GM18870 (cell line): Measurements from ENCODE around the gene OR10D3.
A peak's percentile ranks its signal among the peaks of the same experiment; 100 is the strongest.
"Not testable (repeated sequence)": the region's sequence is repeated elsewhere in the genome, so short reads cannot be mapped to it uniquely, and the experiment has no call there.

Source experiments
- ATAC-seq: cut with Tn5 transposase; IDR thresholded peaks from one replicate; pipeline ENCODE4 v1.9.1; 2021; ENCODE audit warnings: moderate library complexity; ENCODE audit not compliant: unreplicated experiment

The OR10D3 gene, protein sequence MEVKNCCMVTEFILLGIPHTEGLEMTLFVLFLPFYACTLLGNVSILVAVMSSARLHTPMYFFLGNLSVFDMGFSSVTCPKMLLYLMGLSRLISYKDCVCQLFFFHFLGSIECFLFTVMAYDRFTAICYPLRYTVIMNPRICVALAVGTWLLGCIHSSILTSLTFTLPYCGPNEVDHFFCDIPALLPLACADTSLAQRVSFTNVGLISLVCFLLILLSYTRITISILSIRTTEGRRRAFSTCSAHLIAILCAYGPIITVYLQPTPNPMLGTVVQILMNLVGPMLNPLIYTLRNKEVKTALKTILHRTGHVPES

DNA sequence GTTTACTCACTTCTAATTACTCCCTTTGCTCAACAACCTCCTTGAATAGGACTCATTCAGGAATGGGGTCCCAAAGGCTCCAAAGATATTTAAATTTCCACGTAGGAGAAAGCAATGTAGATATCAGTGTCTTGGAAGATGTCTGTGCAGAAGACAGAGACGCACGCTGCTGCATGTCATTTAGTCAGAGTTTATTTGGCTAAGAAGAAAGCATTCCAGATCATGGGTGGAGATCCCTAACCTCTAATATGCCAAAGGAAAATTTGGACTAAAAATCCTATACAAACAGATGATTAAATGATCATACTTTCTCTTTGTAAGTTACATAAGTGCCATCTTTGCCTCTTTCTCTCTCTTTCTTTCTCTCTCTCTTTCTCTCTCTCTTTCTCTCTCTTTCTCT is at the start of gene OR10D3:
TSS of gene OR10D3 (plus strand) at position 278 of the 400 bp plus-strand sequence. CDS start 1,925 bp downstream, outside the sequence.
- ATAC-seq, result no peak

DNA sequence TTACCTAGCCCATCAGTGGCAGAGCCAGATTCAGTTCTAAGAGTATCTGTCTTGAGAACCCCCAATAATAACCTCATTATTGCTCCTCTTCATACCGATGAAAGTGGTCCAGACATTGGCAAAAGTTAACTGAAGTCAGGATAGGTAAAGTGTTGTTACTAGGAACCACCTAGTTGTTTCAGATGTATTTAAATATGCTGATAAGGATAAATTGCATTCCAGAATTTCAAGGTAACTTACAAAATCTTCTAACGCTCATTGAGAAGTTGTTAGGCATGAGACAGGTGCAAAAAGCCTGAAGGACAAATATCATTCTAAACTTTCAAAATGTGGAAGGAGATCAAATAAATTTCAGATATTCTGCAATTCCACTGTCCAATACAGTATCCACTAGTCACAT is 40.1 kb upstream of the OR10D3 start:
- ATAC-seq, result no peak

DNA sequence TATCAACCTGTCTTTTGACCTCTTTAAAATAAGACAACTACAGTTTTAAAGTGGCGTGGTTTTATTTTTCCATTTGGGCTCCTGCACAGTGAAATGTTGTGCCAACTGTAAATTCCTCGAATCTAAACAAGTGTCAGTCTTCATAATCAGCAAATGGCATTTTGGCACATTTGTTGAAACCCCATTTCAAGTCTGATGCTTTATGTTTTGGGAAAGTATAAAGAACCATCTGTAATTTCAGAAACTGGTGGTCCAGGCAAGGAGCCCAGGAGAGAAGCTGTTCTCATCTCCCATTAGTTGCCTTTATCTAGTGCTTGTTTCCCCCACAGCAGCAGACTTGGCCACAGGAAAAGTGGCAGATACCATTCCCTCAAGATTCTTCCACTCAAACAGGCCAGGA is 35.2 kb upstream of the OR10D3 start:
- no peak for ATAC-seq

DNA sequence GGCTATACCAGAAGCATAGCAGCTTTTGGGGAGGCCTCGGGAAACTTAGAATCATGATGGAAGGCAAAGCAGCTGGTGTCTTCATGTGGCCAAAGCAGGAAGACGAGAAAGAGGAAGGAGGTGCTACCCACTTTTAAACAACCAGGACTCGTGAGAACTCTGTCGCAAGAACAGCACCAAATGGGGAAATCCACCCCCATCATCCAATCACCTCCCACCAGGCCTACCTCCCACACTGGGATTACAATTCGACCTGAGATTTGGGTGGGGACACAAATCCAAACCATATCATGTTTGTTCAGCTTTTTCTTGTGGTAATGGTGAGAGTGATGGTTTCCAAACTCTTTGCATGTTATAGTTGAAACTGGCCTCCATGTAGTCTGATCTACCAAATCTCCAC is 32.5 kb upstream of the OR10D3 start:
- ATAC-seq, result no peak

DNA sequence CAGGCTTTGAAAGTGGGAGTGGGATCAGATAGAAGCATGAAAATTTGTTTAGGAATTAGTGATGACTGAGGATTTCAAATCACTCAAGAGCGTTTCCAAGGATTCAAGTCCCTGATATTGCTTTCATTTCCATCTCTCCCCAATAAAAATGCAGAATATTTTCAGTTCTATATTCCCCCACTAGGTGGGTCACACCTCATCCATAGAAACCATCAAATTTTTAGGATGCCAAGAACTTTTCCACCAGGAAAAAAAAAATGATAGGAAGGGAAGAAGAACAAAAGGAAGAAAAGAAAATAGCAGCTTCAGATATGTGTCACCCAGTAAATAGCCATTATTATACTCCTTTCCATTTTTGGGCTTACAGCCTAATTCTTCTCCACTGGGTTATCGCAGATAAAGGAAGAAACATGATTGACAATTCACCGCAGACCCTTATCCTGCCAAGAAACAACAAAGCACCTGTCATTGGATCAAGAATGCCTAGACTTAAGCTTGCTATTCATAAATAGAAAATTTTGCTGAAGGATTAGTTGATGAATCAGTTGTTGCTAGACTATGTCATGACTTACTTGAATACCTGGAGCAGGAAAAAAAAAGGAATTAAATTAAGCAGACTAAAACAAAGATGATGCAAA is 30.3 kb upstream of the OR10D3 start:
- ATAC-seq, result no peak

DNA sequence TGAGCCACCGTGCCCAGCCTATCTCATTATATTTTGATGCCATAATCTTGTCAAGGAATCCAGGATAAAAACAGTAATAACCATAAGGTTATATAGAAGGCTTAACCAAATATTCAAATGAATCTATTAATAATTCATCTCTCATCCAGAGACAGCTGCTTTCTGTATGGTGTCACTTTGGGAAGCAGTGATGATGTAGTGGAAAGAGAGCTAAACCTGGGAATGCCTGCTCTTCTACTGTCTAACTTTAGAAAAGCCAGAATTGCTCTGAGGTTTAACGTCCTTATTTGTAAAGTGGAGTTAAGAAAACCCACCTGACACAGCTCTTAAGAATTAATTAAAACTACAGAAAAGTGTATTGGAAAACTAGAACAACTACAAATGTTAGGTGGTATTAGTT is 29.3 kb upstream of the OR10D3 start:
- ATAC-seq, result no peak

DNA sequence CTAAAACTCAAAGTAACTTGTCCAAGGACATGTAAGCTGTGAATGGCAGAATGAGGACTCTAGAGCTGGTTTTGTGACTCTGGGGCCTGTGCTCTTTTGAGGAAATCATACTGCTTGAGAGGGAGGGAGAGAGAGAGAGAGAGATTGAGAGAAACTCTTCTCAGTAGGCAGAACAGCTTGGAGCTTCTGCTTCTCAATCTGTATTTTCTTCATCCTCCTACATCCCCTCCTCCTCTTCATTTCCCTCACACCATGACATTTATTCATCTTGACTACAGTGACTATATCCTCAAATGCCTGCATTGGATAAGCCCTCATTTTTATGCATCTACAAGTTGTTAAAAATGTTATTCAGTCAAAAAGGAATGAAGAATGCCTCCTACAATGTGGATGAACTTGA is 23.7 kb upstream of the OR10D3 start:
- no peak for ATAC-seq

DNA sequence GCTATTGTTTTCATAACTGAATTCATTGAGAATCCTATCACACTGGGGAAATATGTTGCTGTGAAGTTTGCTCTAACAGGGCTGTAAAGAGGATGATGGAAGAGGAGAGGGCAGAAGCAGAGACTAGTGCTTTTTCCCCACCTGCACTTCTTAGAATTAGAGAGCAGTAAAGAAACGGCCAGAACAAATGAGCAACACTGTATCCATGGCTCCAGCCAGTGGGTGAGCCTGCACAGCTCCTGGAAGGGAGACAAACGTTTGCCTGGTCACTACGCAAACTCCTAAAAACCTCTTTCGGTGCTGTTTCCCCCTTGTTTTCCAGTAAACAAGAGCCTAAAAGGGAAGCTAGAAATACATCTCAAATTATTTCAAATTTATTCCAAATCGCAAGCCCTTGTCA is 22.2 kb upstream of the OR10D3 start:
- ATAC-seq, result no peak

DNA sequence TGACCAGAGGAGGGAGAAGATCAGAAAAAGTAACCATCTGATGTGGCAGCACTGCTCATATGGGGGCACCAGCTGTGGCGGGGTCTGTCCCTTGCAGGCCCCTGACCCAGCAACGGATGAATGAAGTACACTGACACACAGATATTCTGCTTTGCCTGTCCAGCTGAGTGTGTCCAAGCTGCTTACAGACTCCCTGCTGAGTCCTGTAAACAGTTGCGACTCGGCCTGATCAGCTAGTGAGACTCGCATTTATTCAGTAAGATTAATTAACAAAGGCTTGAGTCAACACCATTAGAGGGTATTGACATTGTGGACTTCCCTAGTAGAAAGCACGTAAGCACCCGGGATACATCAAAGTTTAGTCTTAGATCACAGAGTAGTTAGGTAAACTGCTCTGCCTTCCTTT is 15.3 kb upstream of the OR10D3 start:
- no peak for ATAC-seq

DNA sequence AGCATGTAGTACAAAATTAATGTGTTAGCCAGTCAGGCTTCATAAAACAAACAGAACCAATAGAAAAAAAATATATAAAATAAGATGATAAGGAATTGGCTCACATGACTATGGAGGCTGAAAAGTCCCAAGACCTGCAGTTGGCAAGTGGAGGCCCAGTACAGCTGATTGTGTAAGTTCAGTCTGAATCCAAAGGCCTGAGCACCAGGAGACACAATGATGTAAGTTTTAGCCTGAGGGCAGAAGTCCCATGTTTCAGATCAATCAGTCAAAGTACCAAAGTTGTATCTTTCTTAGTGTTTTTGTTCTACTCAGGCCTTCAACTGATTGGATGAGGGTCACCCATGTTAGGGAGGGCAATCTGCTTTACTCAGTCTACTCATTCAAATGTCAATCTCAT is 14.3 kb upstream of the OR10D3 start:
- ATAC-seq, result no peak

DNA sequence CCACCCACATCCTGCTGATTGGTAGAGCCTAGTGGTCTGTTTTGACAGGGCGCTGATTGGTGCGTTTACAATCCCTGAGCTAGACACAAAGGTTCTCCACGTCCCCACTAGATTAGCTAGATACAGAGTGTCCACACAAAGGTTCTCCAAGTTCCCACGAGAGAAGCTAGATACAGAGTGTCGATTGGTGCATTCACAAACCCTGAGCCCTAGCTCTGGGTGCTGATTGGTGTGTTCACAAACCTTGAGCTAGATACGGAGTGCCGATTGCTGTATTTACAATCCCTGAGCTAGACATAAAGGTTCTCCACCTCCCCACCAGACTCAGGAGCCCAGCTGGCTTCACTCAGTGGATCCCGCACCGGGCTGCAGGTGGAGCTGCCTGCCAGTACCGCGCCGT is 12.8 kb upstream of the OR10D3 start:
- not testable (repeated sequence) for ATAC-seq

DNA sequence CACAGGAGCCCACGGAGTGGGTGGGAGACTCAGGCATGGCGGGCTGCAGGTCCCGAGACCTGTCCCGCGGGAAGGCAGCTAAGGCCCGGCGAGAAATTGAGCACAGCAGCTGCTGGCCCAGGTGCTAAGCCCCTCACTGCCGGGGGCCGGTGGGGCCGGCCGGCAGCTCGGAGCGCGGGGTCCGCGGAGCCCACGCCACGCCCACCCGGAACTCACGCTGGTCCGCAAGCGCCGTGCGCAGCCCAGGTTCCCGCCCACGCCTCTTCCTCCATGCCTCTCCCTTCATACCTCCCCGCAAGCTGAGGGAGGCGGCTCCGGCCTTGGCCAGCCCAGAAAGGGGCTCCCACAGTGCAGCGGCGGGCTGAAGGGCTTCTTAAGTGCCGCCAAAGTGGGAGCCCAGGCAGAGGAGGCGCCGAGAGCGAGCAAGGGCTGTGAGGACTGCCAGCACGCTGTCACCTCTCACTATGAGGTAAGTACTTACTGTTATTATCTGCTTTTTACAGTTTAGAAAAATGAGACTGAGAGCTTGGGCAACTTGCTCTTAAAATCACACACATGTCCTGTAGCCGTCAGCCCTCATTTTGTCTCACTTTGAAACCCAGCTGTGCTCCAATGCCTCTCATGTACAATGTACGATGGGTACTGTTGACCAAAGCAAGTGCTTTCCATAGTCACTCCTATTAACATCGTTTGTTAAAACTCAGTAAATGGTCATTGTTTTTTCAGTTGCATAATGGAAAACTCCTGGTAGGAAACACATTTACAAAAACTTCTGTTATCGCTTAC is 12.2 kb upstream of the OR10D3 start:
- ATAC-seq, result no peak

DNA sequence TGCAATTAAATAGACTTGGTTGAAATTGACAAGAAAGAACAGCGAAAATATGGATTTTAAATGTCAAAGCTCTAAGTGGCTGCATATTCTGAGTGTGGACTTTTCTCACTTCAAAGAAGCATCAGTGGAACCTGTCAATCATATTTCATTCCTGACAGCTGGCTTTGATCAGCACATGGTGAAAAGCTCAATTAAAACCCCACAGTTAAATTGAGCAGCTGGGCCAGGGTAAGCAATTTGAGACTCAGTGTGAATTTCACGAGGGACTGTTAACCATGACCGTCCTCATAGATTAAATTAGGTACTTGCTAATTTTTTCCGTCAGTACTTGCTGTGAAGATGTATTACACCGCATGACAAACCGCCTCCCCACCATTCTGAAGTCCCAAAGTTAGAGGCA is 11.0 kb upstream of the OR10D3 start:
- no peak for ATAC-seq

DNA sequence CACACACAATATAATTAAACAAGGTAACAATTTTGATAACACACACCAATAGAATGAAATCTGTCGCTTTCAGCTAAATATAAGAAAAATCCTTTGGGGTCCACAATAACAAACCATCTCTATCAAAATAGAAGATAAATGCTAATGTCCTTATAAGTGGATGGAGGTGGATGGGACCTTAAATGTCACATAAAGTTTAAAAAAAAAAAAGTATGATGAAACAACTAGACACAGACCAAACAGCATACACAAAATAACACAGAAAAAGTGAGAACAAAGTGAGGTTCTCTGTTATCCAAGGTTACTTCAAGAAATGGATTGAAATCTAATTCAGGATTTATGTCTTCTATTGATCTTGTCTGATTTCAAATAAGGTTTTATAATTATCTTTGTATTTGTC is 10.5 kb upstream of the OR10D3 start:
- no peak for ATAC-seq

DNA sequence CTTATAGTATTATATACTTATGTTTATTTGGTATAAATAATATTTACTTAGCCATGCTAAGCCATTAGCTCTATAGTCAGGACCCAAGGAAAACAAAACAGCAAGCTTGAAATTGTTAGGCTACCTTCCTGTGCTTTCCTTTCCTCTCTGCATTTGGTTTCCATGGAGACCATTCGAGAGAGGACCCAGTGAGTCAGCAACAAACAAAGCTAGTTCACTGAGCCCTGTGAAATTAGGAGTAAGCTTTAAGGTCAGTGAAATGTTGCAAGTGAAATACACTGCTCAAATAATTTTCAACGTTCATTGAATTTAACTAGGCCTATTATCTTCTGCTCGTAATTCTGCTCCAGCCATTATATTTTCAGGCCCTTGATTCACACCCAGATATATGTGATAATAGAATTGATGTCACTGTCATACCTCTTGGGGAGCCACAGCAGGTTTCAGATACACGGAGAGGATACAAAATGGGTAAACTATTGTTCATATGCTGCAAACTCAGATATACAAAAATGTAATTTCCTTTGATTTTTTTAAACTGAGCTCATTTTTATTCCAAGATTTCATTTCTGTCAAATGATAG is 9.1 kb upstream of the OR10D3 start:
- no peak for ATAC-seq

DNA sequence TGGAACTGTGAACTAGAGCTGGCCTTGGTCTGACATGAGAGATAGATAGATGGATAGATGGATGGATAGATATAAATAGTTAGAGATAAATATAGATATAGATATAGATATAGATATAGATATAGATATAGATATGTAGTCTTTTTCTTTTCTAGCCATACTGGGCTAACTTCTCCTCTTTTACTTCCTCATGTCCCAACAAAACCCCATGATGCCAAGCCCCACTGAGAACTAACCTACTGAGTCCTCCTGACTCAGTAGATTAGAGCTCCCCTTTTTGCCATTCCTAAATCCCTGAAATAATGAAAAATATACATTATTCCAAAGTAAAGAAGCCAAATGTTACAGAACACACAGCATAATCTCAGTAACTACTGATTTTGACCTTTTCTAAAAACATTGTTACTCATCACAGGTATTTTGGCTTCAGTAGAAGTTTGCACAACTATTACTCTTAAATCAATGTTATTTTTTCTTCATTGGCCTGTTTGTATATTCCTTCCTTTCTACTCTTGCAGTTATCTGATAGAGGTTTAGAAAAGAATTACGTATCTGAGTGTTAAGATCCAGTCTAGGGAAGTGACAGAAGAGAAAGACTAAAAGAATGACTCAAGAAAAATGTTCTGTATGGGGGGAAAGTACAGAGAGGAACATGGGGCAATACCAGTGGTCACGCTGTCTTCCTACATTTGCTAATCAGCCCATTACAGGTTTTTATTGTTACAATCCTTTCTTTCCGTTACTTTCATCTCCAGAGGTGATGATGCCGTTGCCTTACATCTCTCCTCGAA is 6.0 kb upstream of the OR10D3 start:
- no peak for ATAC-seq

DNA sequence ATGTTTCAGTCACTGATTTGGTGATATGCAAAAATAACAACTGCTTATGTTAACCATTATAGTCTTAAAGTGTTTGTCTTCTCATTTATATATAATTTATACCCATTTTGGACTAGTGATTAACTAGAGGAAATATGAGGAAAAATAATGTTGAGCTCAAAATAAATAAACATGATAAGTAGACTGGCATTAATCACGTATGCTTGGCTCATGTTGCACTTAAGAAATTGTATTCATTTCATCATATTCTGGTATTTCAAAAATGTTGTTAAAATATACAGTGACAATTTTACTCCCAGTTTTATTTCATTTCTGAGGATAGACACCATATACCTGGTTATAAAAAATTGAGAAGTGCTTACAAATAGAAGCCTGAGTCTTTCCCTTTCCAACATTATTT is 3.8 kb upstream of the OR10D3 start:
- ATAC-seq, result no peak

DNA sequence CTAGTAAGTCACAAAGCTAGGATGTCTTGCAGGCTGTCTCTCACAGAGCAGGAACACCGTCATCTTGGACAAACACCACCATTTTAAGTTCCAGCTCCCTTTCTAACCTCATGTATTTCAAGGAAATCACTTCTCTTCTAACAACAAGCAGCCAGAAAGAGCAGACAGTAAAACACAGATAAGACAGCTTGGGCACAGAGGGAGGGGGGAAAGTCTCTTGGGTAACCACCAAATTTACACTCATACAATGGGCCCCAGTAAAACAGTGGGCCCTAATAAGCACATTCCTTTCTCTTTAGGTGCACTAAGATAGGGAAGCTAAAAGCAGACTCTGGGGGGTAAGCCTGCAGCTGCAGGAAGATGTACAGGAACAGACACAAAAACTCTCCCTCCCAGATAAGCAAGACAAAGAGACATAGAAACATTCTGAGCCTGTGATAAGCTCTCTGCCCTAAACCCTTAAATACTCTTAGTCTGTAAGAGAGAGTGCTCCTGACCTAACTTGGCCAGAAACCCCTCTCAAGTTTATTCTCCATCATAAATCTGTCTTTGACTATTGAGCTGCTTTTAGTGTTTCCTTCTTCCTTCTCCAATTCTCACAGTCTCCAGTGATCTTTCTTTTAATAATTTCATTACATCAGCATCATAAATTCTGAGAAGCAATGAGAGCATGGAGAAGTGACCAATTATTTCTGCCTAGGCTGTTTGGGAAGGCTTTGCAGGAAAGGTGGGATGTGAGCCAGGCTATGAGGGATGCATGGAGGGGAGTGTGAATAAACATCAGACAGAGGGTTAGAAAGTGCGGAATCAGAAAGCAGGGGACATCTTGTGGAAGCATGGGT is 7.4 kb downstream of the OR10D3 start:
- ATAC-seq, result no peak

DNA sequence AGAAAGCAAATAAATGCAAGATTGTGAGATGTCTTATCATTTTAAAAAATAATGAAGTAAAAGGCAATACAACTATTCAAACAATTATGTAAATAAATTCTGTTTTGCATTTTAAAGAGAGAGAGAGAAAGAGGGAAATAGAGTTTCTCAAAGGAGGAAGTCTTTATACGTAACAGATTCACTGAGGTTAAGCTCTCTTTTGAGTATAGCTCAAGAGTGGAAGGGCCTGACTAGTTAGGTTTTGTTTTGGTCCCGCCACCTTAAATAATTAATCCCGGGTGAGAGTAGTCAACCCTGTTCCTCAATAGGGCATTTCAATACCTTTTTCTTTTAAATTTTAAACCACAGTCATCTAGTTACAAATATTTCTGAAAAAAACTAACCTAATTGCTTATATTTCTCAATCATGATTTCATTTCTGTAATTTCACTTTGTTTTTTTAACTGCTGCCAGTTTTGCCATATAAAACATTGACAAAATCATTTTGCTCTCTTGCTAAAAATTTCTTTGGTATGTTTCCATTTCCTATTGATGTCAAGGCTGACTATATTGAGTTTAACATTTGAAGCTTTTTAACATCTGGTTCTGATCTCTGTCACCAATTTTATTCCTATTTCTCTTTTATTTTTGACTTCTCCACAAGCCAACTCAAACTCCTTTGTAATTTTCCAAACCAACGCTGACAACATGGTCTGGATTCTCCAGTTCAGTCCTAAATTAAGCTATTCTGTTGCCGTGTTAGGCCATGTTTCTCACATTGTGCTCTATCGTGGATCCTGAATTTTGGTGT is 10.3 kb downstream of the OR10D3 start:
- peak; percentile 84 for ATAC-seq
